SK-N-SH treated with all-trans-retinoic acid at 6 μM for 48 hours (cell line): ENCODE results near the gene MBD5.

Source experiments
- ATAC-seq: fragments of 200-7000 bp; cut with Tn5 transposase; 3 replicates; pipeline ENCODE4 v1.9.1; 2020; ENCODE audit warnings: mild to moderate bottlenecking, moderate library complexity
- ARNTL ChIP-seq: fragments of 450-650 bp; formaldehyde crosslinking; IDR thresholded peaks from 2 replicates; pipeline ENCODE4 v1.5.0; 2020; ENCODE audit warnings: low read depth, mild to moderate bottlenecking, moderate library complexity, borderline replicate concordance
- BACH2 ChIP-seq: fragments of 250-450 bp; sonication (Bioruptor Pico); IDR thresholded peaks from 2 replicates; pipeline ENCODE4 v1.9.0; 2021; ENCODE audit warnings: mild to moderate bottlenecking, borderline replicate concordance
- CSDC2 ChIP-seq: fragments of 250-450 bp; sonication (Bioruptor Pico); IDR thresholded peaks from 2 replicates; pipeline ENCODE4 v1.5.0; 2020; ENCODE audit warnings: mild to moderate bottlenecking, moderate library complexity
- GLIS3 ChIP-seq: fragments of 250-450 bp; sonication (Bioruptor Pico); IDR thresholded peaks from 2 replicates; pipeline ENCODE4 v1.5.0; 2020; ENCODE audit warnings: mild to moderate bottlenecking, moderate library complexity
- ISL1 ChIP-seq: fragments of 250-450 bp; sonication (Bioruptor Pico); IDR thresholded peaks from 2 replicates; pipeline ENCODE4 v2.1.2; 2022; ENCODE audit warnings: mild to moderate bottlenecking, moderate library complexity
- PPARA ChIP-seq: fragments of 250-450 bp; sonication (Bioruptor Pico); IDR thresholded peaks from 2 replicates; pipeline ENCODE4 v1.5.0; 2020; ENCODE audit warnings: mild to moderate bottlenecking, borderline replicate concordance
- RARB ChIP-seq: fragments of 250-450 bp; sonication (Bioruptor Pico); IDR thresholded peaks from 2 replicates; pipeline ENCODE4 v1.8.0; 2021; ENCODE audit warnings: mild to moderate bottlenecking, moderate library complexity
- TOX ChIP-seq: fragments of 250-450 bp; sonication (Bioruptor Pico); IDR thresholded peaks from 2 replicates; pipeline ENCODE4 v1.8.0; 2021; ENCODE audit warnings: mild to moderate bottlenecking, moderate library complexity, borderline replicate concordance
- ZC3H10 ChIP-seq: fragments of 250-450 bp; sonication (Bioruptor Pico); IDR thresholded peaks from 2 replicates; pipeline ENCODE4 v1.5.1; 2021; ENCODE audit warnings: mild to moderate bottlenecking, moderate library complexity
- ZFP3 ChIP-seq: fragments of 250-450 bp; sonication (Bioruptor Pico); IDR thresholded peaks from 2 replicates; pipeline ENCODE4 v1.5.0; 2020; ENCODE audit warnings: mild to moderate bottlenecking, moderate library complexity
- ZFP30 ChIP-seq: fragments of 450-650 bp; formaldehyde crosslinking; IDR thresholded peaks from 2 replicates; pipeline ENCODE4 v1.5.0; 2022; ENCODE audit warnings: mild to moderate bottlenecking, moderate library complexity
- ZNF70 ChIP-seq: fragments of 450-650 bp; formaldehyde crosslinking; IDR thresholded peaks from 2 replicates; pipeline ENCODE4 v1.5.0; 2020; ENCODE audit warnings: mild to moderate bottlenecking, moderate library complexity
- TF ChIP-seq, protein P1 (sequence below): fragments of 250-450 bp; sonication (Bioruptor Pico); IDR thresholded peaks from 2 replicates; pipeline ENCODE4 v1.5.0; 2020; ENCODE audit warnings: mild to moderate bottlenecking, moderate library complexity
- TF ChIP-seq, protein P2 (sequence below): fragments of 250-450 bp; sonication (Bioruptor Pico); IDR thresholded peaks from 2 replicates; pipeline ENCODE4 v1.8.0; 2021; ENCODE audit warnings: low read depth, mild to moderate bottlenecking, moderate library complexity, borderline replicate concordance
- TF ChIP-seq, protein P3 (sequence below): fragments of 250-450 bp; sonication (Bioruptor Pico); IDR thresholded peaks from 2 replicates; pipeline ENCODE4 v1.5.1; 2021; ENCODE audit warnings: mild to moderate bottlenecking, moderate library complexity
- TF ChIP-seq, protein P4 (sequence below): fragments of 250-450 bp; sonication (Bioruptor Pico); IDR thresholded peaks from 2 replicates; pipeline ENCODE4 v1.8.0; 2020; ENCODE audit warnings: mild to moderate bottlenecking, moderate library complexity, borderline replicate concordance
- TF ChIP-seq, protein P5 (sequence below): fragments of 250-450 bp; sonication (Bioruptor Pico); IDR thresholded peaks from 2 replicates; pipeline ENCODE4 v1.5.1; 2020; ENCODE audit warnings: low read depth, mild to moderate bottlenecking, moderate library complexity

The MBD5 gene

DNA sequence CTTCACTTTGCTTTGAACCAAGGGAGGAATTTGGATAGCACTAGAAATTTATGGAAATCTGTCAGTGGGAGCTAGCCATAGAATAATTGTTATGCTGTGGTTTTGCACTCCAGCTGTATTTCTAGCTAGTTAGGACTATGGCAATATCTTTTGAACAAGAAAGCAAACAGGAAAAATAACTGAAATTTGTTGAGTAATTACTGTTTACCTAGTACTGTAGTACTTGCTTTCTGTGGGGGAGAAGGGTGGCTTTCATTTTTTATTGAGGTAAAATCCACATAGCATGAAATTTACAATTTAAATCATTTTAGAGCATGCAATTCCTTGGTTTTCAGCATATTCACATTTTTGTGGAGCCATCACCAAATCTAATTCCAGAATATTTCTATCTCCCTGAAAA lies 28.4 kb downstream of the MBD5 start:
- ATAC-seq = no peak
- TF ChIP-seq ZC3H10 (CRISPR knock-in tag) (no peak), CSDC2 (CRISPR knock-in tag) (no peak), RARB (no peak), ISL1 (CRISPR knock-in tag) (no peak), ZFP30 (no peak), TOX (CRISPR knock-in tag) (no peak), ARNTL (CRISPR knock-in tag) (no peak), ZNF70 (no peak), ZFP3 (CRISPR knock-in tag) (no peak), GLIS3 (no peak)
- TF ChIP-seq, protein P1, sequence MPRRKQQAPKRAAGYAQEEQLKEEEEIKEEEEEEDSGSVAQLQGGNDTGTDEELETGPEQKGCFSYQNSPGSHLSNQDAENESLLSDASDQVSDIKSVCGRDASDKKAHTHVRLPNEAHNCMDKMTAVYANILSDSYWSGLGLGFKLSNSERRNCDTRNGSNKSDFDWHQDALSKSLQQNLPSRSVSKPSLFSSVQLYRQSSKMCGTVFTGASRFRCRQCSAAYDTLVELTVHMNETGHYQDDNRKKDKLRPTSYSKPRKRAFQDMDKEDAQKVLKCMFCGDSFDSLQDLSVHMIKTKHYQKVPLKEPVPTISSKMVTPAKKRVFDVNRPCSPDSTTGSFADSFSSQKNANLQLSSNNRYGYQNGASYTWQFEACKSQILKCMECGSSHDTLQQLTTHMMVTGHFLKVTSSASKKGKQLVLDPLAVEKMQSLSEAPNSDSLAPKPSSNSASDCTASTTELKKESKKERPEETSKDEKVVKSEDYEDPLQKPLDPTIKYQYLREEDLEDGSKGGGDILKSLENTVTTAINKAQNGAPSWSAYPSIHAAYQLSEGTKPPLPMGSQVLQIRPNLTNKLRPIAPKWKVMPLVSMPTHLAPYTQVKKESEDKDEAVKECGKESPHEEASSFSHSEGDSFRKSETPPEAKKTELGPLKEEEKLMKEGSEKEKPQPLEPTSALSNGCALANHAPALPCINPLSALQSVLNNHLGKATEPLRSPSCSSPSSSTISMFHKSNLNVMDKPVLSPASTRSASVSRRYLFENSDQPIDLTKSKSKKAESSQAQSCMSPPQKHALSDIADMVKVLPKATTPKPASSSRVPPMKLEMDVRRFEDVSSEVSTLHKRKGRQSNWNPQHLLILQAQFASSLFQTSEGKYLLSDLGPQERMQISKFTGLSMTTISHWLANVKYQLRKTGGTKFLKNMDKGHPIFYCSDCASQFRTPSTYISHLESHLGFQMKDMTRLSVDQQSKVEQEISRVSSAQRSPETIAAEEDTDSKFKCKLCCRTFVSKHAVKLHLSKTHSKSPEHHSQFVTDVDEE (CRISPR knock-in tag) = no peak
- TF ChIP-seq, protein P2, sequence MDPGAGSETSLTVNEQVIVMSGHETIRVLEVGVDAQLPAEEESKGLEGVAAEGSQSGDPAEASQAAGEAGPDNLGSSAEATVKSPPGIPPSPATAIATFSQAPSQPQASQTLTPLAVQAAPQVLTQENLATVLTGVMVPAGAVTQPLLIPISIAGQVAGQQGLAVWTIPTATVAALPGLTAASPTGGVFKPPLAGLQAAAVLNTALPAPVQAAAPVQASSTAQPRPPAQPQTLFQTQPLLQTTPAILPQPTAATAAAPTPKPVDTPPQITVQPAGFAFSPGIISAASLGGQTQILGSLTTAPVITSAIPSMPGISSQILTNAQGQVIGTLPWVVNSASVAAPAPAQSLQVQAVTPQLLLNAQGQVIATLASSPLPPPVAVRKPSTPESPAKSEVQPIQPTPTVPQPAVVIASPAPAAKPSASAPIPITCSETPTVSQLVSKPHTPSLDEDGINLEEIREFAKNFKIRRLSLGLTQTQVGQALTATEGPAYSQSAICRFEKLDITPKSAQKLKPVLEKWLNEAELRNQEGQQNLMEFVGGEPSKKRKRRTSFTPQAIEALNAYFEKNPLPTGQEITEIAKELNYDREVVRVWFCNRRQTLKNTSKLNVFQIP (CRISPR knock-in tag) = no peak
- TF ChIP-seq, protein P3, sequence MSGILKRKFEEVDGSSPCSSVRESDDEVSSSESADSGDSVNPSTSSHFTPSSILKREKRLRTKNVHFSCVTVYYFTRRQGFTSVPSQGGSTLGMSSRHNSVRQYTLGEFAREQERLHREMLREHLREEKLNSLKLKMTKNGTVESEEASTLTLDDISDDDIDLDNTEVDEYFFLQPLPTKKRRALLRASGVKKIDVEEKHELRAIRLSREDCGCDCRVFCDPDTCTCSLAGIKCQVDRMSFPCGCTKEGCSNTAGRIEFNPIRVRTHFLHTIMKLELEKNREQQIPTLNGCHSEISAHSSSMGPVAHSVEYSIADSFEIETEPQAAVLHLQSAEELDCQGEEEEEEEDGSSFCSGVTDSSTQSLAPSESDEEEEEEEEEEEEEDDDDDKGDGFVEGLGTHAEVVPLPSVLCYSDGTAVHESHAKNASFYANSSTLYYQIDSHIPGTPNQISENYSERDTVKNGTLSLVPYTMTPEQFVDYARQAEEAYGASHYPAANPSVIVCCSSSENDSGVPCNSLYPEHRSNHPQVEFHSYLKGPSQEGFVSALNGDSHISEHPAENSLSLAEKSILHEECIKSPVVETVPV (CRISPR knock-in tag) = no peak
- TF ChIP-seq, protein P4, sequence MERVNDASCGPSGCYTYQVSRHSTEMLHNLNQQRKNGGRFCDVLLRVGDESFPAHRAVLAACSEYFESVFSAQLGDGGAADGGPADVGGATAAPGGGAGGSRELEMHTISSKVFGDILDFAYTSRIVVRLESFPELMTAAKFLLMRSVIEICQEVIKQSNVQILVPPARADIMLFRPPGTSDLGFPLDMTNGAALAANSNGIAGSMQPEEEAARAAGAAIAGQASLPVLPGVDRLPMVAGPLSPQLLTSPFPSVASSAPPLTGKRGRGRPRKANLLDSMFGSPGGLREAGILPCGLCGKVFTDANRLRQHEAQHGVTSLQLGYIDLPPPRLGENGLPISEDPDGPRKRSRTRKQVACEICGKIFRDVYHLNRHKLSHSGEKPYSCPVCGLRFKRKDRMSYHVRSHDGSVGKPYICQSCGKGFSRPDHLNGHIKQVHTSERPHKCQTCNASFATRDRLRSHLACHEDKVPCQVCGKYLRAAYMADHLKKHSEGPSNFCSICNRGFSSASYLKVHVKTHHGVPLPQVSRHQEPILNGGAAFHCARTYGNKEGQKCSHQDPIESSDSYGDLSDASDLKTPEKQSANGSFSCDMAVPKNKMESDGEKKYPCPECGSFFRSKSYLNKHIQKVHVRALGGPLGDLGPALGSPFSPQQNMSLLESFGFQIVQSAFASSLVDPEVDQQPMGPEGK (CRISPR knock-in tag) = no peak

DNA sequence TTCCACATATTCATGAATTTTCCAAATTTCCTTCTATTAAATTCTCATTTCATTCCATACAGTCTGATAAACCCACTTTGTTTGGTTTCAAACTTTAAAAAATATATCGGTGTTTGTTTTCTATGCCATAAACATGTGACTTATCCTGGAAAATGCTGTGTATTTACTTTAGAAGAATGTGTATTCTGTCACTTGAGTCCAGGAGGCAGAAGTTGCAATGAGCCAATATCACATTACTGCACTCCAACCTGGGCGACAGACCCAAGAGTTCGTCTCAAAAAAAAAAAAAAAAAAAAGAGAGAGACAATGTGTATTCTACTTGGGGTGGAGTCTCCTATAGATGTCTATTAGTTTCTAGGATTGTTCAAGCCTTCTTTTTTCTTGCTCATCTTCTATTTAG lies 31.8 kb downstream of the MBD5 start:
- TF ChIP-seq, protein P1 (CRISPR knock-in tag) = no peak
- no peak for ATAC-seq

DNA sequence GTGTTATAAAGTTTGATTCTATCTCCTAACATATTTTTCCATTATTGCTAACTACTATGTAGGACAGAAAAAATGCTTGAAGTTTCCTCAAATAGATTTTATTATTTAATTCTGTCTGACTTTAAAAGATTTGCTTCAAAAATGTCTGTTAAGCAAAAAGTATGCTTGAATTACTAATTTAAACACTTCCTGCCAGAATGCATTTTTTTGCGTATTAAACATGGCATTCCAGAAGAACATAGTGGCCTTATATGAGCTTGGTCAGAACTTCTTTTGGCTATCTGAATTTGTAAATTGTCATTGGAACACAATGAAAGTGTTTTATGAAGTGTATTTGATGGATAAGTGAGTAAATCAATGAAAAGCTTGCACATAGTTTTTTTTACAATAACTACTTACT lies 37.8 kb downstream of the MBD5 start:
- TF ChIP-seq BACH2 (CRISPR knock-in tag) (no peak), GLIS3 (no peak)
- ATAC-seq = no peak

DNA sequence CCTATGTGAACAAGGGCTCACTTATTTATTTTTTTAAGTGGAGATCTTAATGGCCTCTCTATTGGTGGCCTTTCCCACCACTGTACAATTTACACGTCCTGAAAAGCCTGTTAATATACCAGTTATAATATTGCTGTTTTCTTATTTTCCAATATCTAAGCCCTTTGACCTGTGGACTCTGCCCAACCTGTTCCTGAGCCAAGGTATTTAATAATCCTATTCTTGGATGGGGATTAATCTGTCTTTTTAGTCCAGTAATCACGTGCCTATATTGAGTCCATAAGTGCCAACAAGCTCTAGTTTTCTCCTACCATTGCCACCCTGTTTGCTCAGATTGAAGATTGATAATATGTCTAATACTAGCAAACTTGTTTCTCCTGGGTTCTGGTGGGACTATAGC lies 42.7 kb downstream of the MBD5 start:
- no peak for ATAC-seq
- TF ChIP-seq, protein P4 (CRISPR knock-in tag) = no peak
- no peak for TF ChIP-seq PPARA (CRISPR knock-in tag)
- TF ChIP-seq TOX (CRISPR knock-in tag) = no peak
- TF ChIP-seq, protein P5, sequence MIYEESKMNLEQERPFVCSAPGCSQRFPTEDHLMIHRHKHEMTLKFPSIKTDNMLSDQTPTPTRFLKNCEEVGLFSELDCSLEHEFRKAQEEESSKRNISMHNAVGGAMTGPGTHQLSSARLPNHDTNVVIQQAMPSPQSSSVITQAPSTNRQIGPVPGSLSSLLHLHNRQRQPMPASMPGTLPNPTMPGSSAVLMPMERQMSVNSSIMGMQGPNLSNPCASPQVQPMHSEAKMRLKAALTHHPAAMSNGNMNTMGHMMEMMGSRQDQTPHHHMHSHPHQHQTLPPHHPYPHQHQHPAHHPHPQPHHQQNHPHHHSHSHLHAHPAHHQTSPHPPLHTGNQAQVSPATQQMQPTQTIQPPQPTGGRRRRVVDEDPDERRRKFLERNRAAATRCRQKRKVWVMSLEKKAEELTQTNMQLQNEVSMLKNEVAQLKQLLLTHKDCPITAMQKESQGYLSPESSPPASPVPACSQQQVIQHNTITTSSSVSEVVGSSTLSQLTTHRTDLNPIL = no peak
- no peak for TF ChIP-seq ZFP30
- TF ChIP-seq, protein P1 (CRISPR knock-in tag) = no peak
- no peak for TF ChIP-seq ZFP3 (CRISPR knock-in tag)
